Measurements from ENCODE around the gene ANKRD42.
"Not testable (repeated sequence)": the region's sequence is repeated elsewhere in the genome, so short reads cannot be mapped to it uniquely, and the experiment has no call there.

Gene ANKRD42

GRCh38 chr11:83238111-83238510 is 44.6 kb downstream of the ANKRD42 start:
- no peak for DNase-seq (ENCODE audit: low read depth in 1 of 2, low spot score in 1 of 2)

- DNase-seq (ENCODE audit: low read depth in 1 of 2, low spot score in 1 of 2), result no peak
These were observed 47.9 kb downstream of the ANKRD42 start for GRCh38 chr11:83241291-83241946.

- no peak for DNase-seq (ENCODE audit: low read depth in 1 of 2, low spot score in 1 of 2)
These were observed 55.9 kb downstream of the ANKRD42 start for GRCh38 chr11:83249445-83249844.

- DNase-seq (ENCODE audit: low read depth in 1 of 2, low spot score in 1 of 2), result no peak
These were observed 56.6 kb downstream of the ANKRD42 start for GRCh38 chr11:83249972-83250593.

- DNase-seq (ENCODE audit: low read depth in 1 of 2, low spot score in 1 of 2), result no peak
These were observed 58.8 kb downstream of the ANKRD42 start for GRCh38 chr11:83252266-83252665.

- no peak for DNase-seq (ENCODE audit: low read depth in 1 of 2, low spot score in 1 of 2)
These were observed 59.4 kb downstream of the ANKRD42 start for GRCh38 chr11:83252941-83253340.

GRCh38 chr11:83255366-83255765 is 61.9 kb downstream of the ANKRD42 start:
- DNase-seq (ENCODE audit: low read depth in 1 of 2, low spot score in 1 of 2), result no peak

GRCh38 chr11:83256602-83257340 is 63.3 kb downstream of the ANKRD42 start:
- no peak for DNase-seq (ENCODE audit: low read depth in 1 of 2, low spot score in 1 of 2)

GRCh38 chr11:83257761-83258168 is 64.3 kb downstream of the ANKRD42 start:
- no peak for DNase-seq (ENCODE audit: low read depth in 1 of 2, low spot score in 1 of 2)

GRCh38 chr11:83259559-83259958 is 66.0 kb downstream of the ANKRD42 start:
- DNase-seq (ENCODE audit: low read depth in 1 of 2, low spot score in 1 of 2), result no peak

- no peak for DNase-seq (ENCODE audit: low read depth in 1 of 2, low spot score in 1 of 2)
These were observed 71.8 kb downstream of the ANKRD42 start for GRCh38 chr11:83265331-83265730.

- not testable (repeated sequence) for DNase-seq (ENCODE audit: low read depth in 1 of 2, low spot score in 1 of 2)
These were observed 75.6 kb downstream of the ANKRD42 start for GRCh38 chr11:83269080-83269479.

- DNase-seq (ENCODE audit: low read depth in 1 of 2, low spot score in 1 of 2), result not testable (repeated sequence)
These were observed 78.2 kb downstream of the ANKRD42 start for GRCh38 chr11:83271734-83272133.

GRCh38 chr11:83272627-83273026 is 79.1 kb downstream of the ANKRD42 start:
- no peak for DNase-seq (ENCODE audit: low read depth in 1 of 2, low spot score in 1 of 2)

- DNase-seq (ENCODE audit: low read depth in 1 of 2, low spot score in 1 of 2), result no peak
These were observed 82.6 kb downstream of the ANKRD42 start for GRCh38 chr11:83275888-83276641.

- DNase-seq (ENCODE audit: low read depth in 1 of 2, low spot score in 1 of 2), result no peak
These were observed 84.8 kb downstream of the ANKRD42 start for GRCh38 chr11:83278351-83278750.

GRCh38 chr11:83280256-83280655 is 86.7 kb downstream of the ANKRD42 start:
- DNase-seq (ENCODE audit: low read depth in 1 of 2, low spot score in 1 of 2), result no peak

GRCh38 chr11:83282084-83282716 is 88.7 kb downstream of the ANKRD42 start:
- DNase-seq (ENCODE audit: low read depth in 1 of 2, low spot score in 1 of 2), result no peak

- DNase-seq (ENCODE audit: low read depth in 1 of 2, low spot score in 1 of 2), result no peak
These were observed 91.1 kb downstream of the ANKRD42 start for GRCh38 chr11:83284501-83285150.

- DNase-seq (ENCODE audit: low read depth in 1 of 2, low spot score in 1 of 2), result no peak
These were observed 91.7 kb downstream of the ANKRD42 start for GRCh38 chr11:83285151-83285770.

Measured in activated T-helper 1 cell treated with anti-CD3 and anti-CD28 coated beads, Interleukin-2, amount 50 U/mL, for 16 hours (primary cell).